CD4-positive, alpha-beta T cell treated with Interleukin-6 at 100 ng/mL for 8 hours (primary cell): ENCODE results near the gene PRLR.
"Not testable (repeated sequence)": the region's sequence is repeated elsewhere in the genome, so short reads cannot be mapped to it uniquely, and the experiment has no call there.

ENCODE experiments used
- DNase-seq: peaks from one replicate; pipeline ENCODE4 v3.0.0-alpha.2; 2020; ENCODE audit warnings: mixed read lengths, low spot score

Gene PRLR

DNA sequence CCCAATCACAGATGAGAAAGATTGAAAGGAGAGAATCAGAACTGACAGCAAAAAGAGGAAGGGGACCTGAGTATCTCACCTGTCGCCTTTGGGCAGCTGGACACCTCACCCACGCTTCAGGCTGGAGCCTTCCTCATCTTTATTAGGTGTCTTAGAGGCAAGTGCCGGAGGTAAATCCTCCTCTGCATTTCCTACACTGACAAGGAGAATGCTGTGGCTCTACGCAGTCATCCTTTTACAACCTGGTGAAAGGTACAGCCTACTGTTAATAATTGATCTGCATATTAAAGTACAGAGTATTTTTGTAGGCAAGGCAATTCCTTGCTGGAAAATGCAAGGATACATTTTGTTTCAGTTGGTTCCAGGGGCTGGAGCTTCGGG lies 34.8 kb downstream of the PRLR start:
- no peak for DNase-seq

DNA sequence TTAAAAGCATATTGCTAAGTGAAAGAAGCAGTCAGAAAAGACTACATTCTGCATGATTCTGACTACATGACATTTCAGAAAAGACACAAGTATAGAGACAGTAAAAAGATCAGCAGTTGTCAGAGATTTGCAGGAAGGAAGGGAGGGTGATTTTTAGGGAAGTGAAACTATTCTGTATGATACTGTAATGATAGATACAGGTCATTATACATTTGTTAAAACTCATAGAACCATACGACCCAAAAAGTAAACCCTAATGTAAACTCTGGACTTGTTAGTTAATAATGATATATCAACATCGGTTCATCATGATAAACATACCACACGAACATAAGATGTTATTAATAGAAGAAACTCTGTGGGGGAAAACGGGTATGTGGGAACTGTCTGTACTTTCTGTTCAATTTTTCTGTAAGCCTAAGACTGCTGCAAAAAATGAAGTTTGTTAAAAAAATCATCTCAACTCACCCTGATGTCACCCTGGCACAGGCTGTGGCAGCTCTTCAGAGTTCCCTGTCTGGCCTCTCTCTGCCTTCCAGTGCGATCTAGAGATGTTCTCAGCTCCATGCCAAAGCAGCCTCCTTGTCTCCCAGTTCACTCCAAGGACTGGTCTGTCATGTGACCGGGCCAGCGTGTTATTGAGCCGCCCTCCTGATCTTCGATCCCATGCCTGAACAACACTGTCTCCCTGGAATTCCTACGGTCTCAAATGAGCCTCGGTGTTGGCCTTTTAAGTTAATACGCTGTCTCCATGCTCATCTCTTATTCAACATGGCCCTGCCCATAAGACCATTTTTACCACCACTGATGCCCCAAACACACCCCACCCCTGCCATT lies 35.4 kb downstream of the PRLR start:
- no peak for DNase-seq

DNA sequence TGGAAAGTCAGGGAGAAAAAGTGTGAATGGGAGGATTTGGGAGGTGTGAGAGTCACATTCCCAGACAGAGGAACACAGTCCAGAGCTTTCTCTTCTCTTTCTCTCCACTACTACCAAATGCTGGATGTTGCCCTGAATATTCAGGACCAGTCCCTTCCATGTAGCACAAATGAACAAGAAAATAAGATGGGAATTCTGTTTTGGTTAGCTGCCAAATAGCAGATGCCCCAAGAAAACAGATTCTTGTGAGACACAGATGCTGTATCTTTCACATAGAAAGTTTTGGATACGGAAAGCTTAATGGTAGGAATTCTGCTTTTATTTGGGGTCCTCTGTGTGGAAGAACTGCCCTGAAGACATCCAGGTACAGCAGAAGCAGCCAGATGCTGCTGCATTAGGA lies 37.8 kb downstream of the PRLR start:
- DNase-seq = no peak

DNA sequence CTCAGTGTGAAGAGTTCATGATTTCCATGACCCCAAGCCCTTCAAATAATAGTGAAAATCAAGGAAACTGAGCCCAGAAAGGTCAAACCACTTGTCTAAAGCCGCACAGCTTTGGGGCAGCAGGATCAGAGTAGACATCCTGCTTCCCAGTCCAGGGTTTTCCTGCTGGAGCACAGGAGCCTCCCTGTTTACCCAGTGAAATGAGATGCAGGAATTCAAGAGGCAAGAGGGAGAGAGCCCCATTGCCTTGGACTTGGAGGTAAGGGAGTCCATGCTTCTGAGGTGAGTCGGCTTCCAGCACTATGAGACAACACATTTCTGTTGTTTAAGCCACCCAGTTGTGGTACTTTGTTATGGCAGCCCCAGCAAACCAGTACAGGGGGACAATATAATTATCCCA lies 40.5 kb downstream of the PRLR start:
- not testable (repeated sequence) for DNase-seq

DNA sequence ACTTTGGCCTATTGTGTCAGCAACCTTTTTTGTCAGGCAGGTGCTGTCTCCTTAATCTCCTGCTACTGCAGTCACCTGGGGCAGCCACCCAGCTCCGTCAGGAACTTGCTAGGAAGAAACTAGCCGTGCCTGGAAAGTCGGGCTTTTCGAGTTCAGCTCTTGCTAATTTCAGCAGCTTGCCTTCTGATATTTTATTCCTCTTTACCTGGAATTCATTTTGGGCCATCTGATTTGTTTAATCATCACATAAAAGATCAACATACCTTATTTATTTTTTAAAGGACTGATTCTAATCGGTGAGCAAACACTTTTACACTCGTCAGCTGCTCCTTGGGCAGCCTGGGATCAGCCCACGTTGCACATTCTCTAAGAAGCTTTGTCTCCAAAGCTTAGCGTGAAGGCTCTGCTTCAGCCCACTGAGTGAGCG lies 42.2 kb downstream of the PRLR start:
- no peak for DNase-seq

DNA sequence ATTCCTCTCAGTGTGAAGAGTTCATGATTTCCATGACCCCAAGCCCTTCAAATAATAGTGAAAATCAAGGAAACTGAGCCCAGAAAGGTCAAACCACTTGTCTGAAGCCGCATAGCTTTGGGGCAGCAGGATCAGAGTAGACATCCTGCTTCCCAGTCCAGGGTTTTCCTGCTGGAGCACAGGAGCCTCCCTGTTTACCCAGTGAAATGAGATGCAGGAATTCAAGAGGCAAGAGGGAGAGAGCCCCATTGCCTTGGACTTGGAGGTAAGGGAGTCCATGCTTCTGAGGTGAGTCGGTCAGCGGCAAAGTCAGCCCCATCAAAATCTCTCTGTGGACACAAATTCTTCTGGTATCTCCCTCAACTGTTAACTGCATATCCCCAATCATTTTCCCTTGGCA lies 42.7 kb downstream of the PRLR start:
- not testable (repeated sequence) for DNase-seq

DNA sequence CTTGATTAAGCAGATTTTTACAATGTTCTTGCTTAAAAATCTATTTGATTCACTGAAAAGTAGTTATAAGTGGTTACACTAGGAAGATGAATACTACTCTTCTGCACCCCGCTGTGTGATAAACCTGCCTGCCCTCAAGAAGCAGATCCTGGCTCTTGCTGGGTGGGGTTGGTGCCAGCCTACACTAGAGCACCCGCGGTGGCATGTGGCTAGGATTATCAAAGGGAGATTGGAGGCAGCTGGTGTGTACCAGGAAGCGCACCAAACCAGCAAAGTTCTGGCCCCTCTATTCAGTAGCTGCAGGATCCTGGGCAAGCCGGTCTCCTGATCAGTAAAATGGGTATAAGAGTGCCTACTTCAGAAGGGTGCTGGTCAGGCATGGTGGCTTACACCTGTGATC lies 43.5 kb downstream of the PRLR start:
- no peak for DNase-seq

DNA sequence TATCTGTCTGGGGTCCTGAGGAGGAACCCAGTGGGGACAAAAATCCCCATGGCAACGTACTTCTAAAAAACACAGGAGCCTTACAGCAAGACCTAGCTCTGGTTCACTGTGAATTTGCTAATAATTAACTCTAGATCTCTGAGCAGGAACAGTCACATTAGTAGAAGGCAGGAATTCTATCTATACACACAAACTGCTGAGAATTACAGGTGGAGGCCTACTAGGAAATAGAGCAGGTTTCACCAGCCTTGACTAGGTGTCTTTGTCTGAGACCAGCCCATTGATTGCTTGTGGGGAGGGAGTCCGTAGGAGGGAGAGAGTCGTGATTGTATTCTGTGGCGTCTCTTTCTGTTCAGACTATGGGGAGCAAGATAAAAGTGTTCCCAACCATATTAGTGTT lies 44.8 kb downstream of the PRLR start:
- DNase-seq = no peak

DNA sequence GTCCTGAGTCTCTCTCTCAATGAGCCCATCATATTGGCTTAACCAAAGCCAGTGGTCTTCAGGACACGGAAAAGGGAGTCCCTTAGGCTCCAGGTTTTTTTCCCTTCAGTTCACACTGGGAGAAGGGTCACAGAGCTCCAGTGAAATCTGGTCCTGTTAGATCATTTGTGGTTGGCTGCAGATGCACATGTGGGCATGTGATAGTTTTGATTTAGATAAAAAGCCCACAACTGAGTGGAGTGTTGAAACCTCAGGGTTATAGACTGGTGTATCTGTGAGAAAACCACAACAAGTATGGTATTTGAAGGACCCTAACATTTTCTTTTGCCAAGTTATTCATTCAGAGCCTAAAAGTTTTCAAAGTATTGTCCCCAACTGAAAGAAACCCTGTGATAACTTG lies 46.7 kb downstream of the PRLR start:
- no peak for DNase-seq

DNA sequence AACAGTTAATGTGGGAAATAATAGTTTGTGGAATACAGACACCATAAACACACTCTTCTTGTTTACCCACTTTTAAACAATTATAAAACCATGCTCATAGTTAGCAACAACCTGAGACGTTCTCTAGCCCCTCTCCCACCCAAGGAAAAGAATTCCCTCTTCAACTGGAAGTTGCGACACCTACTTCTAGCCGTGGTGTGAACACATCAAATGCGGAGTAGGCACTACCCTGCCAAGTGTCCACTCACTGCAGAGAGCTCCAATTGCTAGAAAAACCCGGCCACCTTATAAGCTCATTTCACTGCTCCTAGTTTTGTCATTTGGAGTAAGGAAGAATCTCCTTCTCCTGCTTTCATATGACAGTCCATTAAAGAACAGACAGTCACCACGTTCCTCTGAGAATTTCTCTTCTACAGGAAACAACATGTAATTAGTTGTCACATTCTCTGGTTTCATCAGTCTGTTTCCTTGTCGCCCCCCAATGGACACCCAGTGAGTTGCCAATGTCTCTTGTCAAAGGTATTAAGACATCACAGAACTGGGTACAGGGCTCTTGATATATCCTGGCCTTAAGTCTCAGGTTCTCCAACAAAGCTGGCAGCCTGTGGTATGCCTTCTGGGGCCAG lies 47.3 kb downstream of the PRLR start:
- DNase-seq = no peak

DNA sequence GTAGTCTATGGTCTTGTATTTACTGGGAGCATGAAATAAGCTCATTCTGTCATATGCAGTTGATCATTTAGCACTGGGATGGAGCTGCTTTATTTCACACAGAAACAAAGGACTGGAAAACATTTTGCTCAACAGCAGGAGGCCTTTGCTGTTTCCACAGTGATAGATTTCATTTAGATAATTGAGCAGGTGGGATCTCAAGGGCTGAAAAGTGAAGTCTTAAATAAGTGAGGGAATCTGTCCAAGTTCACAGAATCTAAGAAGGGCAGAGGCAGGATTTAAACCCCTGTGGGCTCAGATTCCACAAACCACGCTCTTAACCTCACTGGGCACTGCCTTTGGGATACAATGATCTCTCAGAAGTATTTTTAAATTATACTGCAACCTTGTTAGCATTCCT lies 47.8 kb downstream of the PRLR start:
- no peak for DNase-seq

DNA sequence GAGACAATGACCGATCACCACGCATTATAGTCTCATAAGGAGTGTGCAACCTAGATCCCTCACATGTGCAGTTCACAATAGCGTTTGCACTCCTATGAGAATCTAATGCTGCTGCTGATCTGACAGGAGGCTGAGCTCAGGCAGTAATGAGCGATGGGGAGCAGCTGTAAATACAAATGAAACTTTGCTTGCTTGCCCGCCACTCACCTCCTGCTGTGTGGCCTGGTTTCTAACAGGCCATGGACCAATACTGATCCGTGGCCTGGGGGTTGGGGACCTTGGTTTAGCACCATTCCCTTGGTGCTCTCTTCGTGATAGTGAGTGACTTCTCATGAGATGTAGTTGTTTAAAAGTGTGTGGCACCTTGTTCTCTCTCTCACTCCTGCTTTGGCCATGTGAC lies 50.2 kb downstream of the PRLR start:
- DNase-seq = no peak

DNA sequence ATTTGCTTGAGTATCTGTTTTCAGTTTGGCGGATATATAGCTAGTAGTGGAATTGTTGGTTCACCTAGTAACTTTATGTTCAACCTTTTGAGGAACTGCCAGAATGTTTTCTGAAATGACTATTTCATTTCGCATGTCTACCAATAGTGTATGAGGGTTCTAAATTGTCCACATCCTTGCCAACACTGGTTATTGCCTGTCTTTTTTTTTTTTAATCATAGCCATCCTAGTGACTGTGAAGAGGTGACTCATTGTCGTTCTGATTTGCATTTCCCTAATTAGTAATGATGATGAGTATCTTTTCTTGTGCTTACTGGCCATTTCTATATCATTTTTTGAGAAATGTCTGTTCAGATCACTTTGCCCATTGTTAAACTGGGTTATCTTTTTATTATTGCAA lies 52.5 kb downstream of the PRLR start:
- no peak for DNase-seq

DNA sequence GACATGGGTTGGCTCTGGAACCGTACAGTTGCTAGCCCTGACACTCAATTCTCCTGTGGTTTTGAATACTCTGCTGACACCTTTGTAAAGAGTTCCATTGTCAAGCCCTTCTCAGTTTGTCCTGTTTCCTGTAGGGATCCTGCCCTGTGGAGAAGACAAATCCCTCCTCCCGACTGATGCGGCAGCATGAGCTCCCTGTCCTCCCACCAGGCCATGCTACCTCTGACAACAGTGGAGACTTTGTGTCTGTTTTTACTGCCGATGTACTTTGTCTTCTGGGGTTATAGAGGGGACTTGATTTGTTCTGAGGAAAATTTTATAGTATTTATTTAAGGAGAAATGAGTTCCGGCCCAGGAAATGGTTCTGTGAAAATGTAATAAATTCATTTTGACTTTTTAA lies 57.8 kb downstream of the PRLR start:
- DNase-seq = no peak

DNA sequence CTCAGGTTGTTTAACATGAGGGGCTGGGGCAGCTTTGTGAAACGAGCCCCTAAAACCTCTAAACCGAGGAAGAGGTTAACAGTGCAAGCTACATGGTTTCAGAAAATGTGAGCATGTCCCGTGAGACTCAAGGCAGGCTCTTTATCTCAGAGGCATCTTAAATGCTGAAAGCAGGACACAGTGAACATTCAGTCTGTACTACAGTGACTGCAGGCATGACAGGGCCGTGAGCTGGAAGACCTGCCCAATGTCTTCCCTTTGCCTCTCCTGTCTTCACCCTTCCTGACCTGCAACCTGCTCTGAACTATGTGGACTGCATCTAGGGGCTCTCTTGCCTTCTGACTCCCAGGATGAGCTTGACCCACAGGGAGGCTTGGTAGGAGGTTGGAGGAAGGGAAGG lies 58.3 kb downstream of the PRLR start:
- DNase-seq = no peak

DNA sequence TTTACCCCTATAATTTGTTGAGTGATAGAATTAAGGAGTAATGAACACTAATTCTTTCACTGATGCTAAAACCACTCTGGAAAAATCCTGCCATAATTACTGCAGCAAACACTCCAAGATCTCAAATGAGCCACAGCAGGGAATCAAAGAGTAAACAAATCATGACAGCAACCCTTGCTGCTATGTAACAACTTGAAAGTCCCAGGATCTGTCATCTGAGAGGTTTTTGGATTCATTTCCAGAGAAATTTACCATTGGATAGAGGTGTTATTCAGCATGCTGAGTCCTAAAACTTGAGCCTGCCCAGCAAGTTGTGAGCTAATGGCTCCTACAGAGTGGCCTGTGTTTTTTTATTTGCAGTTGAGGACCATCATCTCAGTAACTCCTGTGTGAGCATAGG lies 59.2 kb downstream of the PRLR start:
- DNase-seq = no peak

DNA sequence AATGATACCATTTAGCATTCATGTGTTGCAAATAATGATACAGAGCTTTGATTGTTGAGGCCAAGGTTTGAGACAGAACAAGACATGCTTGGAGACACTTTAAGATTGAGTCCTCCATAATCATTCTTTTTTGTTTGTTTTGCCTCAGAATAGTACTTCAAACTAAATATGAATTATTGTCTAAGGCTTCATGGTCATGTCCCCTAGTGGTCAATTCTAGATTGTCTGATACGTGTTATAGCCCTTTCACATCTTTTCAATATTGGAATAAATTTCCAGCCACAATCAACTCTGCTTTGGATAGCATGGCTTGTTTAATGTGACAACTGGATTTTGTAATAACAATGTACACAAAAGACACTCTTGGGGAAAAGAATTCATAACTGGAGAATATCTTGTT lies 64.2 kb downstream of the PRLR start:
- DNase-seq = no peak

DNA sequence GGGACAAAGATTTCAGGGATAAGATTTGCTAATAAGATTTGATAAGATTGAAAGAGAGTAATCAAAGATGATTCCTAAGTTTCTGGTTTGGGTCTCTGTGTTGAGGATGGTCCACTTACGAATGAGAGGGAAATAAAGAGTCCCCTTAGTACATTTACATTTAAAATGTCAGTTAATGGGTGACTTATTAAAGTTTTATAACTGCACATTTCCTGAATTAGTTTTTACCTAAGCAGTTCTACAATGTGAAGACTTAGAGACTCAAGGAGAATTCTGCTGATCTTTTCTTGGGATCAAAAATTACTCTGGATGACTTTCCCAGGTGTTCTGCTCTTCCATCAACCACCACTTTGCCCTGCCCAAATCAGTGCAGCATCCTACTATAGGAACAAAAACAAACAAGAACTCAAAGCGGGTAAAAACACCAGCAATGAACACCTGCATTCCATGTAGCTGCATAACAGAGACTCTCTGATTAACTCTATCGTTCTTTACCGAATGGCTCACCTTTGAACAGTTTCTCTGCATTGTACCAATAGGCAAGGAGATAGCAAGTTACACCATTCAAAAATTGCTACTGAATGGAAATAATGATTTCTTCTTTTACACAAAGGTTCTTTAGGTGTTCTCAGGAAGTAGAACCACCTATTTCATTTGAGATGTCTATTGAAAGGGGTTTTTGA lies 65.3 kb downstream of the PRLR start:
- DNase-seq = no peak

DNA sequence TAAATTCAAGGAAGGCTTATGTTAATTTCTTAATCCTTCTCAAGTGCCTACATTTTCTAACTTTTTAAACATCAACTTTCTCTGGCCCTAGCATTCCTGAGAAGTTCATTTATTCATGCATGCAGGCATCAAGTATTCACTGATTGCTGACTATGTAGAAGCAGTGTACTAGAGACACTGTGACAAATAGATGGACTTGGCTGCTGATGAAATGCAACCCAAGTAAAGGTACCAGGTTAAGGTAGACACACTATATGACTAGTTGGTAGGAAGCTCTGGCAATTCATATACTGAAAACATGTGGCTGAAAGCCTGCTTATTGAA lies 66.6 kb downstream of the PRLR start:
- DNase-seq = no peak

DNA sequence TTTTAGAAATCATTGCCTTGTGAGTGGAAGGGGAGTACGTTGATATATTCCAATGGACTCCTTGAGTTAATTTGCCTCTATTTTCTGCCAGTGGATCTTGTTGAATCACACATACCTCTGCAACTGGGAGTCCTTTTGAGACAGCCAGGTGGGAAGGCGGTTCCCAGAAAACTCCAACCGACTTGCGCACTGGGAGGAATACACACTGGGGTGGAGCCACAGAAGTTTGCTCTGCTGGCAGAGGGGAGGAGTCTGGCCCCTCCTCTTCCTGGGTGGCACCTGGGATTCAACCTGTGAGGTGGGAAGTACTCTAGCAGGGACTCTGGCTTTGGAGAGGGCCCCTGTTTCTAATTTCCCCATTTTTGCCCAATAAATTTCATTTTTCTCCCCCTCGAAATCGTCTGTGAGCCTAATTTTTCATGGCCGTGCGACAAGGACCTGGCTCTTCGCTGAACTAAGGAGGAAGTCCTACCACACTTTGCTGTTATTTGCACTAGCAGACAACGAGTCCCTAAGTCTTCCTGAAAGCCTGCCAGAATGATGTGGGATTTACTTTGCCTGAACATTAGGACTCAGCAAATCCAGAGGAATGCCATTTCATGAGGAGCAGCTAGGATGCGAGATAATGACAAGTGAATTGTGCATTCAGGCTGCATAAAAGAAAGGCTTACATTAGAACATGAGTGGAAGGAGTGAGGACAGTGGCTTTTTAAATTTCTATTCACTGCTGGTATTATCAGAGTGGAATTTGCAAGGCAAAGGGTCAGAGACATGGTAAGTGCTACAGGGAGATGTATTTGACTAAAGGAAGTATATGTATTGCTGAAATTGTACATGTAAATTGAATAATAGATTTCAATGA lies 67.2 kb downstream of the PRLR start:
- DNase-seq = no peak

DNA sequence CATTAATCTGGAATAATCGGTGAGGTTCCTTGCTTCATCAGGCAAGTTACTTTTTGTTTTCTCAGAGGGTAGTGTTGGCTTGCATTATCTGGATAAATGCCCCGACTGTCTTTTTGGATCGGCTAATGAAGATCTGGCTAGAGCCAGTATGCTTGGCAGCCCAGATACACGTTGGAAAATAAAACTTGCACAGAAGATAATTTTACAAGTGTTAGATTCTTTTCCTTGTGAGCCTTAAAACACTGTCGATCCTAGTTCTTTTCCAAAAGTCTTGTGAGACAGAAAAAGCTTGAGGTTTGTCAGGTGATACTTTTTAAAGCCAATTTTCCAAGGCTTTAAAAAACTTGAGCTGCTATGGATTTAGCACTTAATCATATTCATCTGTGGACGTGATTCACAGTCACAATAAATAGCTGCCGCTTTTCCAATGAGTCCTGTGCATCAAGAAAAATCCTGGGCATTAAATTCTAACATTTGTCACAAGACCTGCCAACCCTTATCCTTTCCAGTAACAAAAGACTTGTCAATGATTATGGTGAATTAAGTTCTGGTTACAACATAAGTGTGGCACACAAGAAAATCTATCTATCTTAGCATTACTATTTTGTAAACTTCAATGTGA lies 68.5 kb downstream of the PRLR start:
- no peak for DNase-seq

DNA sequence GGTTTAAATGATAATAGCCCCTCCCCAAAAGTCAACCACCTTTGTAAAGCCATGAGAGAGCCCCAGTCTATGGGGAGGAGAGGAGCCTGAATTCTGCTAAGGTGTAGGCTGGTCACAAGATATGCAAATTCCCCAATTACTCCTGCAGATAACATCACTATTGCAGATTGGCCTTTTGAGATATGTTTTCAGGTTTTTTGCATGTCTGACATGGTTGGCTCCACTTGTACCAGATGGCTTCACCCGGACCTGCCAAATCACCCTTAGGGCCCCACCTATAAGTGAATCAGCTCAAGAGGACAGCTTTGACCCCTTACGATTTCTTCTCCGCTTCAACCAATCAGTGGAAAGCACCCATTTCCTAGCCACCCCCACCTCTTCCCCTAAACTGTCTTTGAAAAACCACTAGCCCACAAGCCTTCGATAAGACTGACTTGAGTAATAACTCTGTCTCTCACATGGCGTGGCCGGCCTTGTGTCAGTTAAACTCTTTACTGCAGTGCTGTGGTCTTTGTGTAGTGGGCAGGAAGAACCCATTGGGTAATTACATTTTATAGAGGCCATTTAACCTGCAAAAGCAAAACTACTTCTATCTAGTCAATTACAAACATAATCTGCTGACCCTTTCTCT lies 69.7 kb downstream of the PRLR start:
- DNase-seq = no peak
